Neural progenitor cell (in vitro differentiated cells): ENCODE data around the gene RASGRF1.

ENCODE experiments used
- CTCF ChIP-seq: fragments of 200-600 bp; sonication (generic); IDR thresholded peaks from 2 replicates; pipeline ENCODE4 v1.5.1; 2017; ENCODE audit warnings: antibody characterized with exemption, mild to moderate bottlenecking
- EZH2 ChIP-seq: fragments of 200-600 bp; sonication (generic); IDR thresholded peaks from 2 replicates; pipeline ENCODE4 v1.6.1; 2017; ENCODE audit warnings: antibody characterized with exemption, mild to moderate bottlenecking, moderate library complexity
- EZH2phosphoT487 ChIP-seq: fragments of 200-600 bp; sonication (generic); IDR thresholded peaks from 2 replicates; pipeline ENCODE4 v1.6.1; 2017; ENCODE audit warnings: antibody characterized with exemption

- TF ChIP-seq CTCF (no peak), EZH2 (no peak), EZH2phosphoT487 (no peak)
Measured at GRCh38 chr15:79078763-79079410, 11.7 kb downstream of the RASGRF1 start.
